ENCODE data around the gene LHPP. TPM values are rescaled to one million over a fixed set of nuclear protein-coding genes. Genes with fewer than 3 reads are reported as not detected.

The LHPP gene
- total RNA-seq, 1 donor: 12.5 TPM

- no peak for DNase-seq (ENCODE audit: low read depth)
- H3K4me3 ChIP-seq (ENCODE audit: low read depth, low read length): no peak overlapping the region
- TF ChIP-seq CTCF (IDR thresholded peaks at IDR 0.05; ENCODE audit: insufficient read depth, low read depth, low read length): no peak
Measured at GRCh38 chr10:124659380-124659779, 197.8 kb downstream of the LHPP start.

GRCh38 chr10:124660404-124661125 is 198.9 kb downstream of the LHPP start:
- TF ChIP-seq CTCF (IDR thresholded peaks at IDR 0.05; ENCODE audit: insufficient read depth, low read depth, low read length): no peak
- H3K4me3 ChIP-seq (ENCODE audit: low read depth, low read length): no peak overlapping the region
- peak; percentile 45 for DNase-seq (ENCODE audit: low read depth)

- TF ChIP-seq CTCF (IDR thresholded peaks at IDR 0.05; ENCODE audit: insufficient read depth, low read depth, low read length): no peak
- no peak overlapping the region for H3K4me3 ChIP-seq (ENCODE audit: low read depth, low read length)
- DNase-seq (ENCODE audit: low read depth): no peak
Measured at GRCh38 chr10:124661660-124662180, 200.1 kb downstream of the LHPP start.

GRCh38 chr10:124663228-124663627 is 201.6 kb downstream of the LHPP start:
- H3K4me3 ChIP-seq (ENCODE audit: low read depth, low read length): no peak overlapping the region
- TF ChIP-seq CTCF (IDR thresholded peaks at IDR 0.05; ENCODE audit: insufficient read depth, low read depth, low read length): no peak
- DNase-seq (ENCODE audit: low read depth): no peak

Other genes starting within 250 kb of the LHPP start
- gene OAT, start 42.9 kb upstream of the LHPP start, total RNA-seq: 164 and 224 TPM in 2 replicates
- gene NKX1-2, start 11.8 kb upstream of the LHPP start, total RNA-seq: not detected in 2 replicates

Measured in fibroblast of villous mesenchyme (primary cell).